K562 (cell line): ENCODE results near the gene IRX5. TPM values are rescaled to one million over a fixed set of nuclear protein-coding genes. Genes with fewer than 3 reads are reported as not detected.

ENCODE experiments used
- ATAC-seq: fragments of 200-7000 bp; cut with Tn5 transposase; 3 replicates; pipeline ENCODE4 v1.9.1; 2020; ENCODE audit warnings: moderate library complexity
- BruUV-seq: library from RNA; stranded (reverse); fragments of 400-500 nt; replicated peaks from 2 replicates; lab custom pipeline; 2021; lab: Mats Ljungman, UMichigan
- CTCF ChIA-PET: fragments of 300-600 bp; formaldehyde crosslinking; extraction: SDS; loops from one replicate; lab custom pipeline; 2021; ENCODE audit warnings: low intra/inter-chr PET ratio; lab: Yijun Ruan, JAX
- POLR2A ChIA-PET: fragments of 300-600, 350-650 bp; sonication (Branson Sonifier 250); formaldehyde crosslinking; extraction: SDS; loops from one replicate; lab custom pipeline; 2021; ENCODE audit warnings: antibody characterized with exemption, inconsistent platforms; lab: Yijun Ruan, JAX
- DNase-seq, 4 experiments: peaks; one replicate each; pipeline versions ENCODE4 v3.0.0 to v3.0.0-alpha.2; 2011 to 2018; ENCODE audit warnings: low spot score in 3 of 4, mixed read lengths in 3 of 4; ENCODE audit errors: extremely low read depth in 1 of 4
- FAIRE-seq: peaks from 2 replicates; lab custom pipeline; 2011; peaks lifted over from hg19 to GRCh38; lab: Jason Lieb, UNC
- H2AFZ ChIP-seq: 2 replicates; pipeline ENCODE4 v1.6.0; 2011; ENCODE audit warnings: low read depth, low read length, control low read depth, inconsistent platforms
- H3K27ac ChIP-seq: fragments of 200-600 bp; 3 replicates; pipeline ENCODE4 v1.8.0; 2011; ENCODE audit warnings: low read depth, mild to moderate bottlenecking, control low read depth, inconsistent platforms, low read length, moderate library complexity, mixed read lengths; ENCODE audit errors: extremely low read depth
- H3K27me3 ChIP-seq, 2 experiments: fragments of 300-600 bp in 1 of 2; 2 replicates in 1 of 2; 3 replicates in 1 of 2; pipeline versions ENCODE4 v1.6.0 to v1.8.0; 2011; ENCODE audit warnings: inconsistent platforms in 2 of 2, low read length in 2 of 2, mild to moderate bottlenecking in 1 of 2, mixed read lengths in 1 of 2, moderate library complexity in 1 of 2; ENCODE audit not compliant: control insufficient read depth in 2 of 2, insufficient read depth in 2 of 2
- H3K36me3 ChIP-seq: fragments of 300-600 bp; 3 replicates; pipeline ENCODE4 v1.8.0; 2011; ENCODE audit warnings: mild to moderate bottlenecking, low read length, inconsistent platforms; ENCODE audit not compliant: control insufficient read depth, insufficient read depth
- H3K4me1 ChIP-seq, 2 experiments: fragments of 200-600 bp in 1 of 2; replicated peaks in 1 of 2; 2 replicates in 1 of 2; 3 replicates in 1 of 2; pipeline versions ENCODE4 v1.5.1 to v1.8.0; 2011; ENCODE audit warnings: inconsistent platforms in 2 of 2, low read length in 2 of 2, mild to moderate bottlenecking in 1 of 2, mixed read lengths in 1 of 2, moderate library complexity in 1 of 2; ENCODE audit not compliant: control insufficient read depth in 2 of 2, insufficient read depth in 2 of 2
- H3K4me2 ChIP-seq: 2 replicates; pipeline ENCODE4 v1.6.1; 2011; ENCODE audit warnings: low read length, control low read depth, inconsistent platforms, mixed read lengths; ENCODE audit not compliant: insufficient read depth
- H3K4me3 ChIP-seq: fragments of 200-600 bp; sonication (generic), shearing (Covaris generic); 2 replicates; pipeline ENCODE4 v1.5.1; 2016; ENCODE audit warnings: control low read depth, inconsistent platforms
- H3K79me2 ChIP-seq: fragments of 200-600 bp; 3 replicates; pipeline ENCODE4 v1.8.0; 2011; ENCODE audit warnings: low read length, inconsistent platforms; ENCODE audit not compliant: control insufficient read depth, insufficient read depth
- H3K9ac ChIP-seq, 2 experiments: 2 replicates each; pipeline versions ENCODE4 v1.6.0 to v1.6.1; 2011; ENCODE audit warnings: low read depth in 2 of 2, low read length in 2 of 2, control low read depth in 1 of 2, inconsistent platforms in 1 of 2, mild to moderate bottlenecking in 1 of 2, mixed read lengths in 1 of 2; ENCODE audit not compliant: insufficient read depth in 1 of 2
- H3K9me1 ChIP-seq: one replicate; pipeline ENCODE4 v1.6.0; 2011; ENCODE audit warnings: inconsistent platforms, mild to moderate bottlenecking, low read length, moderate library complexity; ENCODE audit not compliant: control insufficient read depth, insufficient read depth
- H3K9me3 ChIP-seq: replicated peaks from 2 replicates; pipeline ENCODE4 v1.5.1; 2011; ENCODE audit warnings: low read depth, low read length, inconsistent platforms; ENCODE audit not compliant: control insufficient read depth, insufficient read depth
- H4K20me1 ChIP-seq: replicated peaks from 2 replicates; pipeline ENCODE4 v1.6.1; 2011; ENCODE audit warnings: low read length, inconsistent platforms, mixed read lengths; ENCODE audit not compliant: control insufficient read depth, insufficient read depth
- PML ChIP-seq: IDR thresholded peaks from 2 replicates; pipeline ENCODE4 v1.6.1; 2012; ENCODE audit warnings: low read length, inconsistent platforms
- WGBS: fragments of 100-300 bp; shearing (Covaris generic); methylation state at CpG from one replicate; pipeline ENCODE4 v1.1.6; 2016; ENCODE audit warnings: low coverage, mixed read lengths; ENCODE audit not compliant: insufficient coverage; ENCODE audit errors: missing lambda C conversion rate; 5-methylcytosine and 5-hydroxymethylcytosine counted together
- in situ Hi-C: fragments of 300-500 bp; cut with MboI; formaldehyde crosslinking; loops from 4 replicates; pipeline ENCODE4 v1.15.0; 2018; ENCODE audit warnings: inconsistent platforms, mixed read lengths
- intact Hi-C: fragments of 100-400 bp; cut with micrococcal nuclease; formaldehyde crosslinking; loops from 2 replicates; pipeline ENCODE4 v1.14.2; 2022
- polyA plus RNA-seq, 8 experiments: library from polyadenylated mRNA; depleted of rRNA in 4 of 8; stranded (reverse) in 5 of 8; unstranded in 3 of 8; fragments of >200 nt; fragmentation: Nextera tagmentation in 2 of 8; fragmentation: Illumina TruSeq in 1 of 8; extraction: Ambion mirVana in 2 of 8; extraction: Trizol in 1 of 8; gene quantifications; 2 replicates each; pipeline versions ENCODE4 v1.2.1 to v1.2.3, GENCODE V29; 2011 to 2014; ENCODE audit warnings: inconsistent platforms in 1 of 8, missing spikeins in 1 of 8
- total RNA-seq, 7 experiments: library from RNA; depleted of rRNA in 6 of 7; stranded (reverse); fragments of >200 nt in 6 of 7; fragmentation: Illumina TruSeq in 2 of 7; extraction: Trizol in 2 of 7; gene quantifications; 2 replicates each; pipeline versions ENCODE4 v1.2.1 to v1.2.3, GENCODE V29; 2011 to 2021; ENCODE audit warnings: low replicate concordance in 1 of 7
- TF ChIP-seq, protein P1 (sequence below): fragments of 450-650 bp; IDR thresholded peaks from one replicate; pipeline ENCODE4 v1.6.1; 2018; ENCODE audit warnings: mild to moderate bottlenecking, moderate library complexity; ENCODE audit not compliant: partially characterized antibody
- TF ChIP-seq, protein P2 (sequence below), 2 experiments: IDR thresholded peaks in 1 of 2; conservative IDR thresholded peaks in 1 of 2; 2 replicates each; pipeline ENCODE4 v1.6.1; 2016; ENCODE audit warnings: low read depth in 2 of 2, mild to moderate bottlenecking in 1 of 2, missing compliant biosample characterization in 1 of 2, missing genetic modification characterization in 1 of 2, moderate library complexity in 1 of 2
- TF ChIP-seq, protein P3 (sequence below): IDR thresholded peaks from 3 replicates; pipeline ENCODE4 v1.6.1; 2011; ENCODE audit warnings: borderline replicate concordance, mild to moderate bottlenecking, moderate library complexity; ENCODE audit not compliant: insufficient read length; ENCODE audit errors: extremely low read depth
- TF ChIP-seq, protein P4 (sequence below): fragments of 450-650 bp; IDR thresholded peaks from 2 replicates; pipeline ENCODE4 v1.6.1; 2016
- TF ChIP-seq, protein P5 (sequence below): fragments of 450-650 bp; IDR thresholded peaks from 2 replicates; pipeline ENCODE4 v1.6.1; 2016; ENCODE audit warnings: antibody characterized with exemption

Gene IRX5
- total and polyA plus RNA-seq, 9 of the 15 experiments (the other 6 are each of a cell fraction or from before 2014, with no cell fraction given), result 0.20 to 4.2 (median 0.94) TPM

DNA sequence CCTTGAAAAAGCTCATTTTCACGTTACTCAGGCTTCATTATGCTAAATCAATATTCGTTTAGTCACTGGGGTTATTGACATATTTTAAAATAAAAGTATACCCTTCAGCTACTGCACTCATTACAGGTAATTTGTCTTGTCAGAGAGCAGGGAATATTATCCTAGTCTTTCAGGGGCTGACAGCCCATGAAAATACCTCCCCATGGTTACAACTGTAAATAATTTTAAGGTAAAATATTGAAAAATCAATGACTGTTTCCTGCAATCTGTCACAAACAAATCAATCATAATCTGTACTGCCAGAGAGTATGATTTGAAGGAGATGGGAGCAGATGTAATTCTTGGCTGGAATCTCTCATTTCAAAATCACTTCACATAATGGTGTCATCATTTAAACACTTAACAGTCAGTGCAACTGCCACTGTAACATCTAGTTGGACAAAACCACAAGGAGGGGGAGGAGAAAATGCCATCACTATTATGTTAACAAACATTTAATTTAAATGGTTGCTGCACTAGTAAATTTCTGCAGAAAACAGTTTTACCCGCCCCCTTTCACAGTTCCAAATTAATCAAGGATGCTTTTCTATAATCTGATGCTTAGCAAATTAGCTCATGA lies 9.3 kb upstream of the IRX5 start (continued):
- TF ChIP-seq, protein P1, sequence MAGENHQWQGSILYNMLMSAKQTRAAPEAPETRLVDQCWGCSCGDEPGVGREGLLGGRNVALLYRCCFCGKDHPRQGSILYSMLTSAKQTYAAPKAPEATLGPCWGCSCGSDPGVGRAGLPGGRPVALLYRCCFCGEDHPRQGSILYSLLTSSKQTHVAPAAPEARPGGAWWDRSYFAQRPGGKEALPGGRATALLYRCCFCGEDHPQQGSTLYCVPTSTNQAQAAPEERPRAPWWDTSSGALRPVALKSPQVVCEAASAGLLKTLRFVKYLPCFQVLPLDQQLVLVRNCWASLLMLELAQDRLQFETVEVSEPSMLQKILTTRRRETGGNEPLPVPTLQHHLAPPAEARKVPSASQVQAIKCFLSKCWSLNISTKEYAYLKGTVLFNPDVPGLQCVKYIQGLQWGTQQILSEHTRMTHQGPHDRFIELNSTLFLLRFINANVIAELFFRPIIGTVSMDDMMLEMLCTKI, result no peak
- no peak for TF ChIP-seq PML

DNA sequence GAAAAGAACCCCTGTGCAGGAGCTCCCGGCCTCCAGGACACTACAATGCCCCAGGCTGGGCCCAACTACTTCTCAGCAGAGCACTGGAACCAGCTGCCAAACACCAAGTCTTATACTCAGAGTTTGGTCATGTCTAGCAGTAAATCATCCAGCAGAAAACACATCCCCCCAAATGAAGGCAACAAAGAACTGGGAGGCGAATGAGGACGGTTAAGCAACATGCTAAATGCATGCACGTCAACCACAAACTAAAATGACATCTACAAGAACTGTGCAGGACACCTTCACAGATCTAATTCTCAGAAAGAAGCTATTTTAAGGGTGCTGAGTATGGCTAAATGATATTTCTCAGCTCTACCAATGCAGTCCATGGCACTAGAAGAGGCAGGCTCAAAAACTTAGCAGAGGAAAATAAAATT lies 7.6 kb upstream of the IRX5 start:
- DNase-seq, result no peak
- Histone ChIP-seq H3K4me3 (no peak overlapping the region), H3K4me2 (no peak overlapping the region), H3K27me3 (no peaks in the 10 kb centered on the region), H3K9ac (no peak overlapping the region; a peak in 1 of 4 replicates), H3K79me2 (peaks cover 39% of the 10 kb centered on the region), H4K20me1 (peaks cover 5% of the 10 kb centered on the region; the same call in 1 of the 2 replicates), H3K36me3 (peaks cover 26% of the 10 kb centered on the region; the same call in 1 of the 3 replicates), H3K4me1 (peaks cover 0 to 18% of the 10 kb centered on the region in 2 experiments; a peak in 3 of 5 replicates)
- in situ Hi-C loops, result no loop called here
- 77% methylated on average over 4 of the region's 4 CpGs for WGBS
- POLR2A ChIA-PET, result no interaction called here
- CTCF ChIA-PET, result no interaction called here
- intact Hi-C loops, result no loop called here
- TF ChIP-seq, protein P2, sequence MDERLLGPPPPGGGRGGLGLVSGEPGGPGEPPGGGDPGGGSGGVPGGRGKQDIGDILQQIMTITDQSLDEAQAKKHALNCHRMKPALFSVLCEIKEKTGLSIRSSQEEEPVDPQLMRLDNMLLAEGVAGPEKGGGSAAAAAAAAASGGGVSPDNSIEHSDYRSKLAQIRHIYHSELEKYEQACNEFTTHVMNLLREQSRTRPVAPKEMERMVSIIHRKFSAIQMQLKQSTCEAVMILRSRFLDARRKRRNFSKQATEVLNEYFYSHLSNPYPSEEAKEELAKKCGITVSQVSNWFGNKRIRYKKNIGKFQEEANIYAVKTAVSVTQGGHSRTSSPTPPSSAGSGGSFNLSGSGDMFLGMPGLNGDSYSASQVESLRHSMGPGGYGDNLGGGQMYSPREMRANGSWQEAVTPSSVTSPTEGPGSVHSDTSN (CRISPR knock-in tag; IDR thresholded peaks at IDR 0.05; ENCODE audit: low read depth), result no peak
- TF ChIP-seq, protein P2 (tag; conservative IDR thresholded peaks at IDR 0.05; ENCODE audit: low read depth), result peak; percentile 55
- TF ChIP-seq, protein P3, sequence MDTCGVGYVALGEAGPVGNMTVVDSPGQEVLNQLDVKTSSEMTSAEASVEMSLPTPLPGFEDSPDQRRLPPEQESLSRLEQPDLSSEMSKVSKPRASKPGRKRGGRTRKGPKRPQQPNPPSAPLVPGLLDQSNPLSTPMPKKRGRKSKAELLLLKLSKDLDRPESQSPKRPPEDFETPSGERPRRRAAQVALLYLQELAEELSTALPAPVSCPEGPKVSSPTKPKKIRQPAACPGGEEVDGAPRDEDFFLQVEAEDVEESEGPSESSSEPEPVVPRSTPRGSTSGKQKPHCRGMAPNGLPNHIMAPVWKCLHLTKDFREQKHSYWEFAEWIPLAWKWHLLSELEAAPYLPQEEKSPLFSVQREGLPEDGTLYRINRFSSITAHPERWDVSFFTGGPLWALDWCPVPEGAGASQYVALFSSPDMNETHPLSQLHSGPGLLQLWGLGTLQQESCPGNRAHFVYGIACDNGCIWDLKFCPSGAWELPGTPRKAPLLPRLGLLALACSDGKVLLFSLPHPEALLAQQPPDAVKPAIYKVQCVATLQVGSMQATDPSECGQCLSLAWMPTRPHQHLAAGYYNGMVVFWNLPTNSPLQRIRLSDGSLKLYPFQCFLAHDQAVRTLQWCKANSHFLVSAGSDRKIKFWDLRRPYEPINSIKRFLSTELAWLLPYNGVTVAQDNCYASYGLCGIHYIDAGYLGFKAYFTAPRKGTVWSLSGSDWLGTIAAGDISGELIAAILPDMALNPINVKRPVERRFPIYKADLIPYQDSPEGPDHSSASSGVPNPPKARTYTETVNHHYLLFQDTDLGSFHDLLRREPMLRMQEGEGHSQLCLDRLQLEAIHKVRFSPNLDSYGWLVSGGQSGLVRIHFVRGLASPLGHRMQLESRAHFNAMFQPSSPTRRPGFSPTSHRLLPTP, result no peak
- TF ChIP-seq, protein P4, sequence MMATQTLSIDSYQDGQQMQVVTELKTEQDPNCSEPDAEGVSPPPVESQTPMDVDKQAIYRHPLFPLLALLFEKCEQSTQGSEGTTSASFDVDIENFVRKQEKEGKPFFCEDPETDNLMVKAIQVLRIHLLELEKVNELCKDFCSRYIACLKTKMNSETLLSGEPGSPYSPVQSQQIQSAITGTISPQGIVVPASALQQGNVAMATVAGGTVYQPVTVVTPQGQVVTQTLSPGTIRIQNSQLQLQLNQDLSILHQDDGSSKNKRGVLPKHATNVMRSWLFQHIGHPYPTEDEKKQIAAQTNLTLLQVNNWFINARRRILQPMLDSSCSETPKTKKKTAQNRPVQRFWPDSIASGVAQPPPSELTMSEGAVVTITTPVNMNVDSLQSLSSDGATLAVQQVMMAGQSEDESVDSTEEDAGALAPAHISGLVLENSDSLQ, result peak; percentile 38; the same call in 1 of the 2 replicates
- TF ChIP-seq, protein P5, sequence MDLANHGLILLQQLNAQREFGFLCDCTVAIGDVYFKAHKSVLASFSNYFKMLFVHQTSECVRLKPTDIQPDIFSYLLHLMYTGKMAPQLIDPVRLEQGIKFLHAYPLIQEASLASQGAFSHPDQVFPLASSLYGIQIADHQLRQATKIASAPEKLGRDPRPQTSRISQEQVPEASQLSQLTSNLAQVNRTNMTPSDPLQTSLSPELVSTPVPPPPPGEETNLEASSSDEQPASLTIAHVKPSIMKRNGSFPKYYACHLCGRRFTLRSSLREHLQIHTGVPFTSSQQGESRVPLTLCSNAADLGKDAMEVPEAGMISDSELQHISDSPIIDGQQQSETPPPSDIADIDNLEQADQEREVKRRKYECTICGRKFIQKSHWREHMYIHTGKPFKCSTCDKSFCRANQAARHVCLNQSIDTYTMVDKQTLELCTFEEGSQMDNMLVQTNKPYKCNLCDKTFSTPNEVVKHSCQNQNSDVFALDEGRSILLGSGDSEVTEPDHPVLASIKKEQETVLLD, result no peak
- TF ChIP-seq, all 486 proteins: peak for 2
- no peak for FAIRE-seq
- ATAC-seq, result no peak
- BruUV-seq, result no TSS peak
- H3K27ac ChIP-seq, result no peak overlapping the region
- no peaks in the 10 kb centered on the region for H3K9me1 ChIP-seq
- no peaks in the 10 kb centered on the region for H3K9me3 ChIP-seq
- H2AFZ ChIP-seq, result no peak overlapping the region
